SK-N-SH (cell line): ENCODE measurements around the gene SLBP. TPM values are rescaled to one million over a fixed set of nuclear protein-coding genes. Genes with fewer than 3 reads are reported as not detected.

ENCODE experiments used
- CTCF ChIA-PET: fragments of 300-600, 350-600 bp; formaldehyde crosslinking; extraction: SDS; loops from one replicate; lab custom pipeline; 2021; lab: Yijun Ruan, JAX
- POLR2A ChIA-PET: fragments of 350-600 bp; sonication (Branson Sonifier 250); formaldehyde crosslinking; extraction: SDS; loops from one replicate; lab custom pipeline; 2020; ENCODE audit warnings: antibody characterized with exemption, inconsistent platforms; lab: Yijun Ruan, JAX
- DNase-seq: peaks from one replicate; pipeline ENCODE4 v3.0.0; 2012
- H2AFZ ChIP-seq: fragments of 200-600 bp; sonication (generic); 2 replicates; pipeline ENCODE4 v1.8.1; 2016; ENCODE audit warnings: antibody characterized with exemption, mild to moderate bottlenecking, low read depth
- H3F3A ChIP-seq: fragments of 200-600 bp; sonication (generic); replicated peaks from 2 replicates; pipeline ENCODE3; 2016; ENCODE audit warnings: antibody characterized with exemption, mild to moderate bottlenecking; ENCODE audit not compliant: insufficient read depth
- H3K27ac ChIP-seq, 2 experiments: fragments of 200-500 bp in 1 of 2; fragments of 200-600 bp in 1 of 2; sonication (Bioruptor generic) in 1 of 2; sonication (generic), shearing (Covaris generic) in 1 of 2; 2 replicates each; pipeline versions ENCODE4 v1.5.1 to v1.6.1; 2014 to 2016; ENCODE audit warnings: low read depth in 2 of 2, inconsistent platforms in 1 of 2, low read length in 1 of 2, mild to moderate bottlenecking in 1 of 2, mixed read lengths in 1 of 2
- H3K27me3 ChIP-seq: fragments of 200-600 bp; sonication (generic), shearing (Covaris generic); 2 replicates; pipeline ENCODE4 v1.6.1; 2016; ENCODE audit warnings: mixed run types; ENCODE audit not compliant: insufficient read depth
- H3K36me3 ChIP-seq, 2 experiments: fragments of 200-500 bp in 1 of 2; fragments of 200-600 bp in 1 of 2; sonication (Bioruptor generic) in 1 of 2; sonication (generic) in 1 of 2; replicated peaks in 1 of 2; 2 replicates each; pipeline versions ENCODE3 to v1.5.1; 2014 to 2016; ENCODE audit warnings: low read length in 1 of 2, mild to moderate bottlenecking in 1 of 2; ENCODE audit not compliant: insufficient read depth in 2 of 2, control insufficient read depth in 1 of 2
- H3K4me1 ChIP-seq, 2 experiments: fragments of 200-500 bp in 1 of 2; fragments of 200-600 bp in 1 of 2; sonication (Bioruptor generic) in 1 of 2; sonication (generic), shearing (Covaris generic) in 1 of 2; 2 replicates each; pipeline versions ENCODE4 v1.5.1 to v1.6.1; 2014 to 2016; ENCODE audit warnings: low read depth in 1 of 2, low read length in 1 of 2, mixed run types in 1 of 2; ENCODE audit not compliant: insufficient read depth in 2 of 2, control insufficient read depth in 1 of 2
- H3K4me2 ChIP-seq: fragments of 200-600 bp; sonication (generic), shearing (Covaris generic); 2 replicates; pipeline ENCODE4 v1.6.1; 2017; ENCODE audit warnings: mixed run types
- H3K4me3 ChIP-seq, 2 experiments: fragments of 200-500 bp in 1 of 2; fragments of 200-600 bp in 1 of 2; sonication (Bioruptor generic) in 1 of 2; sonication (generic), shearing (Covaris generic) in 1 of 2; 2 replicates each; pipeline versions ENCODE4 v1.5.1 to v1.8.1; 2014 to 2016; ENCODE audit warnings: low read depth in 2 of 2, inconsistent platforms in 1 of 2, low read length in 1 of 2, mild to moderate bottlenecking in 1 of 2, mixed read lengths in 1 of 2, moderate library complexity in 1 of 2
- H3K79me2 ChIP-seq: fragments of 200-600 bp; sonication (generic); 2 replicates; pipeline ENCODE4 v1.8.1; 2017; ENCODE audit warnings: mild to moderate bottlenecking; ENCODE audit not compliant: insufficient read depth
- H3K9ac ChIP-seq: fragments of 200-600 bp; sonication (generic); 2 replicates; pipeline ENCODE4 v1.6.1; 2017; ENCODE audit warnings: mixed run types
- H3K9me2 ChIP-seq: fragments of 200-600 bp; sonication (generic); 2 replicates; pipeline ENCODE4 v1.6.1; 2017; ENCODE audit warnings: mixed run types
- H3K9me3 ChIP-seq: fragments of 200-600 bp; sonication (generic); 2 replicates; pipeline ENCODE4 v1.6.1; 2017; ENCODE audit warnings: mixed run types, mild to moderate bottlenecking, moderate library complexity
- H4K20me1 ChIP-seq: fragments of 200-600 bp; sonication (generic); 2 replicates; pipeline ENCODE4 v1.6.1; 2017; ENCODE audit warnings: mild to moderate bottlenecking, mixed run types; ENCODE audit not compliant: insufficient read depth
- EP300 ChIP-seq, 2 experiments: IDR thresholded peaks; 2 replicates each; pipeline versions ENCODE4 v1.4.0 to v1.6.1; 2012; ENCODE audit warnings: borderline replicate concordance in 1 of 2, low read depth in 1 of 2, low read length in 1 of 2
- EZH2phosphoT487 ChIP-seq: fragments of 200-600 bp; sonication (generic); IDR thresholded peaks from 2 replicates; pipeline ENCODE4 v1.6.1; 2017; ENCODE audit warnings: low read depth, mixed run types, mild to moderate bottlenecking, antibody characterized with exemption, moderate library complexity, borderline replicate concordance
- FOSL2 ChIP-seq: IDR thresholded peaks from 2 replicates; pipeline ENCODE4 v1.4.0; 2012; ENCODE audit warnings: low read depth, mild to moderate bottlenecking, moderate library complexity, borderline replicate concordance
- FOXJ3 ChIP-seq: sonication (generic); formaldehyde crosslinking; IDR thresholded peaks from 2 replicates; pipeline ENCODE4 v1.5.1; 2020; ENCODE audit warnings: mild to moderate bottlenecking, missing genetic modification reagents
- JUND ChIP-seq: IDR thresholded peaks from 2 replicates; pipeline ENCODE4 v1.4.0; 2012
- MXI1 ChIP-seq: IDR thresholded peaks from 2 replicates; pipeline ENCODE4 v1.6.1; 2012; ENCODE audit warnings: mild to moderate bottlenecking, low read depth, low read length, improper control_type of control experiment
- RAD21 ChIP-seq: IDR thresholded peaks from 2 replicates; pipeline ENCODE4 v1.6.1; 2012; ENCODE audit warnings: mild to moderate bottlenecking, low read length
- RXRA ChIP-seq: IDR thresholded peaks from 2 replicates; pipeline ENCODE4 v1.4.0; 2012; ENCODE audit warnings: low read depth, mild to moderate bottlenecking, borderline replicate concordance
- SIN3A ChIP-seq: IDR thresholded peaks from 2 replicates; pipeline ENCODE4 v1.6.1; 2012; ENCODE audit warnings: low read depth, mild to moderate bottlenecking, low read length, moderate library complexity, borderline replicate concordance
- SMC3 ChIP-seq: IDR thresholded peaks from 2 replicates; pipeline ENCODE4 v1.6.1; 2012; ENCODE audit warnings: low read depth, low read length, improper control_type of control experiment
- TAF1 ChIP-seq: IDR thresholded peaks from 2 replicates; pipeline ENCODE4 v1.6.1; 2012; ENCODE audit warnings: low read depth, mild to moderate bottlenecking, low read length, moderate library complexity, borderline replicate concordance
- TCF12 ChIP-seq: IDR thresholded peaks from 2 replicates; pipeline ENCODE4 v1.4.0; 2012
- USF1 ChIP-seq: IDR thresholded peaks from 2 replicates; pipeline ENCODE4 v1.4.0; 2012; ENCODE audit warnings: low read depth, borderline replicate concordance
- YY1 ChIP-seq: IDR thresholded peaks from 2 replicates; pipeline ENCODE4 v1.4.0; 2012; ENCODE audit warnings: low read depth, mild to moderate bottlenecking
- WGBS: methylation state at CpG from one replicate; pipeline ENCODE4 v1.1.6; 2017; ENCODE audit warnings: low lambda C conversion rate; 5-methylcytosine and 5-hydroxymethylcytosine counted together
- polyA plus RNA-seq, 3 experiments: library from polyadenylated mRNA; depleted of rRNA; stranded (reverse); fragments of >200 nt; gene quantifications; 2 replicates each; pipeline ENCODE4 v1.2.3, GENCODE V29; 2012
- TF ChIP-seq, protein P1 (sequence below): IDR thresholded peaks from 2 replicates; pipeline ENCODE4; 2012
- TF ChIP-seq, protein P2 (sequence below): fragments of 150-350 bp; IDR thresholded peaks from 2 replicates; pipeline ENCODE4 v1.6.1; 2017; ENCODE audit warnings: antibody characterized with exemption, low read length, low read depth, borderline replicate concordance
- TF ChIP-seq, protein P3 (sequence below): fragments of 200-600 bp; sonication (generic); IDR thresholded peaks from 2 replicates; pipeline ENCODE4 v1.6.1; 2017; ENCODE audit warnings: antibody characterized with exemption, mild to moderate bottlenecking, moderate library complexity
- TF ChIP-seq, protein P4 (sequence below): IDR thresholded peaks from 2 replicates; pipeline ENCODE4 v1.4.0; 2012; ENCODE audit warnings: low read depth
- TF ChIP-seq, protein P5 (sequence below): IDR thresholded peaks from 2 replicates; pipeline ENCODE4 v1.6.1; 2012; ENCODE audit warnings: mild to moderate bottlenecking, low read depth, low read length, moderate library complexity

Gene SLBP
- polyA plus RNA-seq, 1 of the 3 experiments (the other 2 are of a cell fraction) = 51.5 TPM

DNA sequence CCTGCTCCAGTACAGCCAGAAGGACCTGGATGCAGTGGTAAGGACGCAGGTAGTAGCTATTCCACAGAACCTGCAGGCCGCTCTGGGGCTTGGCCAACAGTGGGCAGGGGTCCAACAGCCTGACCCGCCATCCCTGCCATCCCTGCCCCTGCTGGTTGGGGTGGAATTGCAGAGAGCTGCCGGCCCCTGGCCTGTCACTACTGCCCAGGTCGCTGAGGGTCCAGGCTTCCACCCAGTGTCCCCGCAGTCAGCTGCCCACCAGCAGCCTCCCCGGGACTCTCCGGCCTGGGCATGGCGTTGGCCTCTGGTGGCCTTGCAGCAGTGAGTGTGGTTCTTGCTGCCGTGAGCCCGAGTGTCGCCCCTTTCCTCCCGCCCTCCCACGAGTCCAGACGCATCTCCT, 25.5 kb upstream of the SLBP start:
- H3K79me2 ChIP-seq = peaks cover 24% of the 10 kb centered on the region
- H3K27me3 ChIP-seq = no peaks in the 10 kb centered on the region
- no peaks in the 10 kb centered on the region for H3K4me1 ChIP-seq
- no peaks in the 10 kb centered on the region for H4K20me1 ChIP-seq
- H2AFZ ChIP-seq = no peak overlapping the region
- H3K27ac ChIP-seq = no peak overlapping the region
- 98% methylated on average over 11 of the region's 15 CpGs for WGBS
- no peak overlapping the region; a peak in 1 of 4 replicates for H3K4me3 ChIP-seq
- ChIA-PET CTCF (interaction anchor here (1.1 to 3.0 kb wide), 6 partner anchors 8 to 173 kb away, joined by 3 to 11 read pairs (median 5); no protein-coding TSS in a partner anchor), POLR2A (no interaction called here)
- H3F3A ChIP-seq = no peaks in the 10 kb centered on the region
- DNase-seq = no peak
- peaks cover 52 to 60% of the 10 kb centered on the region in 2 experiments for H3K36me3 ChIP-seq
- no peaks in the 10 kb centered on the region for H3K9me2 ChIP-seq
- H3K9ac ChIP-seq = no peak overlapping the region
- H3K9me3 ChIP-seq = no peaks in the 10 kb centered on the region
- H3K4me2 ChIP-seq = no peak overlapping the region
- TF ChIP-seq EZH2phosphoT487 (no peak), TAF1 (no peak), EP300 (IDR thresholded peaks at IDR 0.05; ENCODE audit: borderline replicate concordance in 1 of 2, low read depth in 1 of 2, low read length in 1 of 2) (no peak), SMC3 (no peak), FOSL2 (no peak), FOXJ3 (CRISPR knock-in tag) (no peak), USF1 (no peak), RAD21 (no peak), MXI1 (no peak), SIN3A (no peak), TCF12 (no peak), YY1 (no peak), JUND (no peak), RXRA (no peak)
- TF ChIP-seq, protein P1, sequence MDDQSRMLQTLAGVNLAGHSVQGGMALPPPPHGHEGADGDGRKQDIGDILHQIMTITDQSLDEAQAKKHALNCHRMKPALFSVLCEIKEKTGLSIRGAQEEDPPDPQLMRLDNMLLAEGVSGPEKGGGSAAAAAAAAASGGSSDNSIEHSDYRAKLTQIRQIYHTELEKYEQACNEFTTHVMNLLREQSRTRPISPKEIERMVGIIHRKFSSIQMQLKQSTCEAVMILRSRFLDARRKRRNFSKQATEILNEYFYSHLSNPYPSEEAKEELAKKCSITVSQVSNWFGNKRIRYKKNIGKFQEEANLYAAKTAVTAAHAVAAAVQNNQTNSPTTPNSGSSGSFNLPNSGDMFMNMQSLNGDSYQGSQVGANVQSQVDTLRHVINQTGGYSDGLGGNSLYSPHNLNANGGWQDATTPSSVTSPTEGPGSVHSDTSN = no peak
- TF ChIP-seq, protein P2, sequence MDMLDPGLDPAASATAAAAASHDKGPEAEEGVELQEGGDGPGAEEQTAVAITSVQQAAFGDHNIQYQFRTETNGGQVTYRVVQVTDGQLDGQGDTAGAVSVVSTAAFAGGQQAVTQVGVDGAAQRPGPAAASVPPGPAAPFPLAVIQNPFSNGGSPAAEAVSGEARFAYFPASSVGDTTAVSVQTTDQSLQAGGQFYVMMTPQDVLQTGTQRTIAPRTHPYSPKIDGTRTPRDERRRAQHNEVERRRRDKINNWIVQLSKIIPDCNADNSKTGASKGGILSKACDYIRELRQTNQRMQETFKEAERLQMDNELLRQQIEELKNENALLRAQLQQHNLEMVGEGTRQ = no peak
- TF ChIP-seq, protein P3, sequence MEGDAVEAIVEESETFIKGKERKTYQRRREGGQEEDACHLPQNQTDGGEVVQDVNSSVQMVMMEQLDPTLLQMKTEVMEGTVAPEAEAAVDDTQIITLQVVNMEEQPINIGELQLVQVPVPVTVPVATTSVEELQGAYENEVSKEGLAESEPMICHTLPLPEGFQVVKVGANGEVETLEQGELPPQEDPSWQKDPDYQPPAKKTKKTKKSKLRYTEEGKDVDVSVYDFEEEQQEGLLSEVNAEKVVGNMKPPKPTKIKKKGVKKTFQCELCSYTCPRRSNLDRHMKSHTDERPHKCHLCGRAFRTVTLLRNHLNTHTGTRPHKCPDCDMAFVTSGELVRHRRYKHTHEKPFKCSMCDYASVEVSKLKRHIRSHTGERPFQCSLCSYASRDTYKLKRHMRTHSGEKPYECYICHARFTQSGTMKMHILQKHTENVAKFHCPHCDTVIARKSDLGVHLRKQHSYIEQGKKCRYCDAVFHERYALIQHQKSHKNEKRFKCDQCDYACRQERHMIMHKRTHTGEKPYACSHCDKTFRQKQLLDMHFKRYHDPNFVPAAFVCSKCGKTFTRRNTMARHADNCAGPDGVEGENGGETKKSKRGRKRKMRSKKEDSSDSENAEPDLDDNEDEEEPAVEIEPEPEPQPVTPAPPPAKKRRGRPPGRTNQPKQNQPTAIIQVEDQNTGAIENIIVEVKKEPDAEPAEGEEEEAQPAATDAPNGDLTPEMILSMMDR = no peak
- TF ChIP-seq, protein P4, sequence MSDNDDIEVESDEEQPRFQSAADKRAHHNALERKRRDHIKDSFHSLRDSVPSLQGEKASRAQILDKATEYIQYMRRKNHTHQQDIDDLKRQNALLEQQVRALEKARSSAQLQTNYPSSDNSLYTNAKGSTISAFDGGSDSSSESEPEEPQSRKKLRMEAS = no peak
- TF ChIP-seq, protein P5, sequence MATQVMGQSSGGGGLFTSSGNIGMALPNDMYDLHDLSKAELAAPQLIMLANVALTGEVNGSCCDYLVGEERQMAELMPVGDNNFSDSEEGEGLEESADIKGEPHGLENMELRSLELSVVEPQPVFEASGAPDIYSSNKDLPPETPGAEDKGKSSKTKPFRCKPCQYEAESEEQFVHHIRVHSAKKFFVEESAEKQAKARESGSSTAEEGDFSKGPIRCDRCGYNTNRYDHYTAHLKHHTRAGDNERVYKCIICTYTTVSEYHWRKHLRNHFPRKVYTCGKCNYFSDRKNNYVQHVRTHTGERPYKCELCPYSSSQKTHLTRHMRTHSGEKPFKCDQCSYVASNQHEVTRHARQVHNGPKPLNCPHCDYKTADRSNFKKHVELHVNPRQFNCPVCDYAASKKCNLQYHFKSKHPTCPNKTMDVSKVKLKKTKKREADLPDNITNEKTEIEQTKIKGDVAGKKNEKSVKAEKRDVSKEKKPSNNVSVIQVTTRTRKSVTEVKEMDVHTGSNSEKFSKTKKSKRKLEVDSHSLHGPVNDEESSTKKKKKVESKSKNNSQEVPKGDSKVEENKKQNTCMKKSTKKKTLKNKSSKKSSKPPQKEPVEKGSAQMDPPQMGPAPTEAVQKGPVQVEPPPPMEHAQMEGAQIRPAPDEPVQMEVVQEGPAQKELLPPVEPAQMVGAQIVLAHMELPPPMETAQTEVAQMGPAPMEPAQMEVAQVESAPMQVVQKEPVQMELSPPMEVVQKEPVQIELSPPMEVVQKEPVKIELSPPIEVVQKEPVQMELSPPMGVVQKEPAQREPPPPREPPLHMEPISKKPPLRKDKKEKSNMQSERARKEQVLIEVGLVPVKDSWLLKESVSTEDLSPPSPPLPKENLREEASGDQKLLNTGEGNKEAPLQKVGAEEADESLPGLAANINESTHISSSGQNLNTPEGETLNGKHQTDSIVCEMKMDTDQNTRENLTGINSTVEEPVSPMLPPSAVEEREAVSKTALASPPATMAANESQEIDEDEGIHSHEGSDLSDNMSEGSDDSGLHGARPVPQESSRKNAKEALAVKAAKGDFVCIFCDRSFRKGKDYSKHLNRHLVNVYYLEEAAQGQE = no peak
